DMS153 treated with DMSO at 0.1 percent for 48 hours (cell line): ENCODE measurements around the gene DPPA5.
"Not testable (repeated sequence)": the region's sequence is repeated elsewhere in the genome, so short reads cannot be mapped to it uniquely, and the experiment has no call there.

Experiments used
- DNase-seq: peaks from one replicate; lab custom pipeline; 2025; ENCODE audit not compliant: unreplicated experiment; lab: John Stamatoyannopoulos, UW

DPPA5 gene

GRCh38 chr6:73303773-73304172 is 50.3 kb downstream of the DPPA5 start:
- not testable (repeated sequence) for DNase-seq
